HUES64 (cell line): ENCODE results near the gene FBRSL1.

Experiments
- H3K27ac ChIP-seq: 2 replicates; pipeline ENCODE4 v1.7.0; 2013; ENCODE audit warnings: low read depth, low read length, inconsistent platforms
- H3K27me3 ChIP-seq: 2 replicates; pipeline ENCODE4 v1.6.1; 2013; ENCODE audit warnings: mild to moderate bottlenecking, low read length; ENCODE audit not compliant: insufficient read depth
- H3K36me3 ChIP-seq: 2 replicates; pipeline ENCODE4 v1.6.1; 2013; ENCODE audit warnings: mild to moderate bottlenecking, low read length; ENCODE audit not compliant: insufficient read depth
- H3K4me1 ChIP-seq: 2 replicates; pipeline ENCODE4 v1.6.1; 2013; ENCODE audit warnings: mild to moderate bottlenecking, low read length, moderate library complexity; ENCODE audit not compliant: insufficient read depth
- H3K4me3 ChIP-seq: 2 replicates; pipeline ENCODE4 v1.5.1; 2013; ENCODE audit warnings: mild to moderate bottlenecking, low read length, moderate library complexity
- H3K9ac ChIP-seq: 2 replicates; pipeline ENCODE4 v1.6.1; 2013; ENCODE audit warnings: mild to moderate bottlenecking, low read depth, low read length
- H3K9me3 ChIP-seq: 2 replicates; pipeline ENCODE4 v1.6.1; 2013; ENCODE audit warnings: low read depth, low read length; ENCODE audit not compliant: insufficient read depth
- WGBS: fragments of 150-250, 120-280 bp; methylation state at CpG from one replicate; pipeline ENCODE4 v1.1.7; 2013; ENCODE audit warnings: missing lambda C conversion rate; 5-methylcytosine and 5-hydroxymethylcytosine counted together

Gene FBRSL1

GRCh38 chr12:132524405-132524804 lies 34.5 kb downstream of the FBRSL1 start:
- H3K36me3 ChIP-seq, result no peaks in the 10 kb centered on the region
- peaks cover 6% of the 10 kb centered on the region; the same call in 1 of the 2 replicates for H3K4me1 ChIP-seq
- no peak overlapping the region for H3K9ac ChIP-seq
- no peak overlapping the region for H3K27ac ChIP-seq
- 88% methylated on average over 16 of the region's 16 CpGs for WGBS
- no peaks in the 10 kb centered on the region for H3K9me3 ChIP-seq
- H3K4me3 ChIP-seq, result no peak overlapping the region
- H3K27me3 ChIP-seq, result peaks cover 5% of the 10 kb centered on the region; the same call in 1 of the 2 replicates

DNA sequence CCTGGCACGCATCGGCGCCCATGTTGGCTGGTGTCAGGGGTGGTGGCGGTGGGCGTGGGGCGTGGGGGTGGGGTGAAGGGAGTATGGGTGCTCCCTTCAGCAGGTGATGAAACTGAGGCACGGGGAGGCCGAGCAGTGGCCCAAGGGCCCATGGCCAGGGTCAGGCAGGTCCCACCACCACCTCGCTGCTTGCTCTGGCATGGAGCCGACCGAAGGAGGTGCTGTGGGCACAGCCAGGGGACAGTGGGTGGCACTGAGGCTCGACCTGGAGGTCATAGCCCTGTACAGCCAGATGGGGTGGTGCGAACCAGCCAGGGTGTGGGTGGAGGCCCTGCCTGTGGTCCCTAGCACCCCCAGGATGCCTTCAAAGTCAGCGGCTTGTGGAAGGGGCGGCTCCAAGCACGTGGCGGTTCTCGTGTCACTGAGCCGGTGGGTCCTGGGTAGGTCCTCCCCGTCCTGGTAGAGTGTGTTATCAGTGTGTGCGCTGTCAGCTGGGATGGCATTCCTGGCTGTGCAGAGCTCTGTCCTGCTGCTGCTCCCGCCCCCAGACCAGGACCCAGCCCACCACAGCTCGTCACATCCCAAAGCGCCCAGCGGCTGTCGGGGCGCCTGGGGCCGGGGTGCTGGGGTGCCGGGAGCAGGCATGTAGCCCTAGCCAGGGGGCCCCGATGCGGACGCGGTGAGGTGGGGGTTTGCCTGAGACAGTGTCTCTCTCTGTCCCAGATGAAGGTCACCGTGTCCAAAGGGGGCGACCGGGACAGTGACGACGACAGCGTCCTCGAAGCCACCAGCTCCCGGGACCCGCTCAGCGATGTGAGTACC lies 35.3 kb downstream of the FBRSL1 start:
- no peaks in the 10 kb centered on the region for H3K36me3 ChIP-seq
- no peak overlapping the region for H3K9ac ChIP-seq
- peaks cover 6% of the 10 kb centered on the region; the same call in 1 of the 2 replicates for H3K4me1 ChIP-seq
- H3K27me3 ChIP-seq, result peaks cover 7% of the 10 kb centered on the region; the same call in 1 of the 2 replicates
- WGBS, result 96% methylated on average over 43 of the region's 43 CpGs
- peaks cover 4% of the 10 kb centered on the region; the same call in 1 of the 2 replicates for H3K9me3 ChIP-seq
- no peak overlapping the region for H3K27ac ChIP-seq
- H3K4me3 ChIP-seq, result no peak overlapping the region

- H3K9me3 ChIP-seq, result peaks cover 9% of the 10 kb centered on the region
- WGBS, result 89% methylated on average over 28 of the region's 28 CpGs
- H3K4me3 ChIP-seq, result no peak overlapping the region
- peaks cover 6% of the 10 kb centered on the region; the same call in 1 of the 2 replicates for H3K4me1 ChIP-seq
- no peaks in the 10 kb centered on the region for H3K36me3 ChIP-seq
- H3K27ac ChIP-seq, result no peak overlapping the region
- H3K27me3 ChIP-seq, result peaks cover 7% of the 10 kb centered on the region; the same call in 1 of the 2 replicates
- H3K9ac ChIP-seq, result no peak overlapping the region
Observed at GRCh38 chr12:132525833-132526455, 36.0 kb downstream of the FBRSL1 start.

- Histone ChIP-seq H3K27ac (no peak overlapping the region), H3K4me1 (peaks cover 6% of the 10 kb centered on the region; the same call in 1 of the 2 replicates), H3K9me3 (peaks cover 23% of the 10 kb centered on the region), H3K9ac (no peak overlapping the region), H3K27me3 (peaks cover 7% of the 10 kb centered on the region; the same call in 1 of the 2 replicates), H3K4me3 (no peak overlapping the region), H3K36me3 (no peaks in the 10 kb centered on the region)
- WGBS, result 93% methylated on average over 25 of the region's 25 CpGs
Observed at GRCh38 chr12:132527186-132527882, 37.4 kb downstream of the FBRSL1 start.

- Histone ChIP-seq H3K27ac (no peak overlapping the region), H3K4me1 (peaks cover 6% of the 10 kb centered on the region; the same call in 1 of the 2 replicates), H3K27me3 (peaks cover 7% of the 10 kb centered on the region; the same call in 1 of the 2 replicates), H3K9me3 (peaks cover 28% of the 10 kb centered on the region), H3K36me3 (no peaks in the 10 kb centered on the region), H3K4me3 (no peak overlapping the region), H3K9ac (no peak overlapping the region)
- 92% methylated on average over 11 of the region's 11 CpGs for WGBS
Observed at GRCh38 chr12:132527883-132528264, 37.9 kb downstream of the FBRSL1 start.

DNA sequence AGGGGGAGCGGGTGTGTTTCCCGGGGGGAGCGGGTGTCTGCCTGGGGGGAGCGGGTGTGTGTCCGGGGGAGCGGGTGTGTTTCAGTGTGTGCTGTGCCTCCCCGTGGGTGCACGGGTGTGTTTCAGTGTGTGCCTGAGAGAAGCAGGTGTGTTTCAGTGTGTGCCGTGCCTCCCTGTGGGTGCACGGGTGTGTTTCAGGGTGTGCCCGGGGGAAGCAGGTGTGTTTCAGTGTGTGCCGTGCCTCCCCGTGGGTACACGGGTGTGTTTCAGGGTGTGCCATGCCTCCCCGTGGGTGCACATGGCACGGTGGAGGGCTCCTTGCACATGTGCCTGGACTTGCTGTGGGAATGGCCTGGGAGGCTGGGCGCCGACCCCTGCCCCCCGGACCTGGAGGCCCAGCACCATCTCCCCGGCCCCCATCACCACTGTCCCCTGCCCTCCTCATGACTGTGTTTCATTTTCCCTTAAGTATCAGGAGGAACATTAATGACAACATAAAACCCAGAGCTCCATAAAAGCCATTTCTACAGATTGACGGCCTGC lies 38.7 kb downstream of the FBRSL1 start:
- H3K4me3 ChIP-seq, result no peak overlapping the region
- WGBS, result 93% methylated on average over 21 of the region's 21 CpGs
- no peaks in the 10 kb centered on the region for H3K36me3 ChIP-seq
- H3K27me3 ChIP-seq, result peaks cover 7% of the 10 kb centered on the region; the same call in 1 of the 2 replicates
- no peak overlapping the region for H3K27ac ChIP-seq
- peaks cover 34% of the 10 kb centered on the region for H3K9me3 ChIP-seq
- H3K4me1 ChIP-seq, result peaks cover 6% of the 10 kb centered on the region; the same call in 1 of the 2 replicates
- no peak overlapping the region for H3K9ac ChIP-seq

- Histone ChIP-seq H3K27me3 (peaks cover 7% of the 10 kb centered on the region; the same call in 1 of the 2 replicates), H3K4me1 (peaks cover 6% of the 10 kb centered on the region; the same call in 1 of the 2 replicates), H3K4me3 (no peak overlapping the region), H3K9ac (no peak overlapping the region), H3K27ac (no peak overlapping the region), H3K9me3 (peaks cover 40% of the 10 kb centered on the region), H3K36me3 (peaks cover 1% of the 10 kb centered on the region; the same call in 1 of the 2 replicates)
- 93% methylated on average over 9 of the region's 11 CpGs for WGBS
Observed at GRCh38 chr12:132529156-132529839, 39.3 kb downstream of the FBRSL1 start.

DNA sequence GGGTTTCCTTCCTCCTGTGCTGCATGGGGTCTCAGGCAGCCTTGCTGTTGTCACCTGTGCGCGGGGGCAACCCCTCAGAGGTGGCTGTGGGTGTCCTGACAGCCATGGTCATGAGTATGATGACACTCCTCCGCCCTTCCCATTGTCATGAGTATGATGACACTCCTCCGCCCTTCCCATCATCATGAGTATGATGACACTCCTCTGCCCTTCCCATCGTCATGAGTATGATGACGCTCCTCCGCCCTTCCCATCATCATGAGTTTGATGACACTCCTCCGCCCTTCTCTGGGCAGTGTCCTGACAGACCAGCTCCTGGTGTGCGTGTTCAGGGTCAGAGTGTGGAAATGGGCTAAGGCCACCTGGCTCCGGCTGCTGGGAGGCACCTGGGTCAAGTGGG lies 40.0 kb downstream of the FBRSL1 start:
- Histone ChIP-seq H3K9ac (no peak overlapping the region), H3K4me3 (no peak overlapping the region), H3K4me1 (peaks cover 6% of the 10 kb centered on the region; the same call in 1 of the 2 replicates), H3K27me3 (peaks cover 7% of the 10 kb centered on the region; the same call in 1 of the 2 replicates), H3K27ac (no peak overlapping the region), H3K9me3 (peaks cover 46% of the 10 kb centered on the region), H3K36me3 (peaks cover 3% of the 10 kb centered on the region; the same call in 1 of the 2 replicates)
- 95% methylated on average over 10 of the region's 10 CpGs for WGBS

DNA sequence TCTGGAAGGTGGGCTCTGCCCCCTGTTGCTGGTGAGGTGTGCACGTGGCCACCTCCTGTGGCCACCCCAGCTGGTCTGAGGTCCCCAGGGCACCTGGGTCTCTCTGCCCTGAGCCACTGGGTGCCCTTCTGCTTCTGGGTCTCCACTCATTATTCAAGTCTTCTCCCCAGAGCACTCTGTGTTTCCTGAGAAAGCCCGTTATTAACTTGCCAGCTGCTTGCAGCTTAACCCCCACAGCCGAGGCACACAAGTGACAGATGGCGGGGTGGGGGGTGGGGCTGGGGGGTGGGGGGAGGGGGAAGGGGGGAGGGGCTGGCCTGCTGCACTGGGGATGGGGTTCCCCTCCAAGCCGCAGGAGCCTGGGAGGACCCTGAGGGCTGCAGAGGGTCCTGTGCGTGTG lies 40.5 kb downstream of the FBRSL1 start:
- H3K4me1 ChIP-seq, result peaks cover 6% of the 10 kb centered on the region; the same call in 1 of the 2 replicates
- no peak overlapping the region for H3K27ac ChIP-seq
- peaks cover 52% of the 10 kb centered on the region for H3K9me3 ChIP-seq
- peaks cover 8% of the 10 kb centered on the region for H3K27me3 ChIP-seq
- H3K36me3 ChIP-seq, result peaks cover 3% of the 10 kb centered on the region; the same call in 1 of the 2 replicates
- no peak overlapping the region for H3K4me3 ChIP-seq
- 96% methylated on average over 4 of the region's 6 CpGs for WGBS
- no peak overlapping the region for H3K9ac ChIP-seq

DNA sequence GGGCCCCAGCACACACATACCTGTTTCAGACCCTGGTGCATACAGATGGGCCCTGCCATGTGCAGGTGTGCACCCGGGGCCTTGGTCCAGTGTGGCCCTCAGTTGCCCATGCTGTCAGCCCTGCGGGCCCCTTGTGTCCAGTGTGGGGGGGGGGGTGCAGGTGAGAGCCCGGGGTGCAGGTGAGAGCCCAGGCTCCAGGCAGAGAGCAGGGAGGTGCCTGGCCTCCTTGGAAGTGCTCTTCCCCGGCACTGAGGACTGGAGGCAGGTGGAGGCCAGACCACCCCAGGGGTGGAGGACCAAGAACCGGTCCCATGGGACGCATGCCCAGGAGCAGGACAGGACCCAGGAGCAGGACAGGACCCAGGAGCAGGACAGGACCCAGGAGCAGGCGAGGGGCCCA lies 40.9 kb downstream of the FBRSL1 start:
- H3K4me1 ChIP-seq, result peaks cover 6% of the 10 kb centered on the region; the same call in 1 of the 2 replicates
- no peak overlapping the region for H3K4me3 ChIP-seq
- WGBS, result 92% methylated on average over 7 of the region's 7 CpGs
- no peak overlapping the region for H3K9ac ChIP-seq
- no peak overlapping the region for H3K27ac ChIP-seq
- peaks cover 56% of the 10 kb centered on the region for H3K9me3 ChIP-seq
- H3K27me3 ChIP-seq, result peaks cover 9% of the 10 kb centered on the region
- H3K36me3 ChIP-seq, result peaks cover 3% of the 10 kb centered on the region; the same call in 1 of the 2 replicates
